HEK293T (cell line): Measurements from ENCODE around the gene TRRAP.

Experiments
- CTCF ChIA-PET: fragments of 350-600 bp; formaldehyde crosslinking; extraction: SDS; loops from one replicate; lab custom pipeline; 2021; ENCODE audit warnings: antibody characterized with exemption, inconsistent platforms; lab: Yijun Ruan, JAX
- POLR2A ChIA-PET: fragments of 350-600 bp; formaldehyde crosslinking; extraction: SDS; loops from one replicate; lab custom pipeline; 2020; ENCODE audit warnings: antibody characterized with exemption, inconsistent platforms; lab: Yijun Ruan, JAX
- DNase-seq: peaks from one replicate; pipeline ENCODE4 v3.0.0; 2012; ENCODE audit warnings: mixed read lengths; ENCODE audit errors: extremely low spot score
- ARNT ChIP-seq: fragments of 450-650 bp; IDR thresholded peaks from 2 replicates; pipeline ENCODE4 v1.6.1; 2017; ENCODE audit warnings: mild to moderate bottlenecking
- BHLHE40 ChIP-seq: fragments of 450-650 bp; IDR thresholded peaks from 2 replicates; pipeline ENCODE4 v1.6.1; 2016; ENCODE audit warnings: mild to moderate bottlenecking, moderate library complexity, borderline replicate concordance
- CTBP1 ChIP-seq: fragments of 450-650 bp; IDR thresholded peaks from 2 replicates; pipeline ENCODE4 v1.6.1; 2016; ENCODE audit warnings: borderline replicate concordance
- ELF4 ChIP-seq: fragments of 450-650 bp; IDR thresholded peaks from 2 replicates; pipeline ENCODE4 v1.6.1; 2017; ENCODE audit warnings: antibody characterized with exemption
- FOXA1 ChIP-seq: fragments of 450-650 bp; IDR thresholded peaks from 2 replicates; pipeline ENCODE4 v1.6.1; 2016; ENCODE audit warnings: mild to moderate bottlenecking
- FOXK2 ChIP-seq: fragments of 450-650 bp; IDR thresholded peaks from 2 replicates; pipeline ENCODE4 v1.6.1; 2016; ENCODE audit warnings: mild to moderate bottlenecking
- FOXM1 ChIP-seq: fragments of 450-650 bp; IDR thresholded peaks from 2 replicates; pipeline ENCODE4 v1.6.1; 2017; ENCODE audit warnings: mild to moderate bottlenecking, borderline replicate concordance
- HDGF ChIP-seq: fragments of 450-650 bp; IDR thresholded peaks from 2 replicates; pipeline ENCODE4 v1.6.1; 2017; ENCODE audit warnings: antibody characterized with exemption, borderline replicate concordance
- L3MBTL2 ChIP-seq: fragments of 450-650 bp; conservative IDR thresholded peaks from 2 replicates; pipeline ENCODE4 v1.6.1; 2016; ENCODE audit warnings: mild to moderate bottlenecking
- LEF1 ChIP-seq: fragments of 450-650 bp; IDR thresholded peaks from 2 replicates; pipeline ENCODE4 v1.6.1; 2017; ENCODE audit warnings: mild to moderate bottlenecking, borderline replicate concordance
- NFRKB ChIP-seq: fragments of 450-650 bp; IDR thresholded peaks from 2 replicates; pipeline ENCODE4 v1.6.1; 2016; ENCODE audit warnings: mild to moderate bottlenecking, moderate library complexity
- PKNOX1 ChIP-seq: fragments of 450-650 bp; IDR thresholded peaks from 2 replicates; pipeline ENCODE4 v1.6.1; 2016
- SP1 ChIP-seq: fragments of 450-650 bp; IDR thresholded peaks from 2 replicates; pipeline ENCODE4 v1.6.1; 2017
- SUZ12 ChIP-seq: fragments of 450-650 bp; IDR thresholded peaks from 2 replicates; pipeline ENCODE4 v1.6.1; 2016; ENCODE audit warnings: mild to moderate bottlenecking
- TARDBP ChIP-seq: fragments of 450-650 bp; IDR thresholded peaks from 2 replicates; pipeline ENCODE4 v1.6.1; 2016
- ZNF384 ChIP-seq: fragments of 450-650 bp; IDR thresholded peaks from 2 replicates; pipeline ENCODE4 v1.6.1; 2016

The TRRAP gene

GRCh38 chr7:98913026-98913425, 34.7 kb downstream of the TRRAP start:
- ChIA-PET POLR2A (no interaction called here), CTCF (no interaction called here)
- TF ChIP-seq TARDBP: no peak
- TF ChIP-seq BHLHE40: no peak
- no peak for TF ChIP-seq FOXK2
- TF ChIP-seq PKNOX1: no peak
- DNase-seq: no peak

GRCh38 chr7:98913612-98914011, 35.3 kb downstream of the TRRAP start:
- POLR2A ChIA-PET: no interaction called here
- no peak for DNase-seq
- CTCF ChIA-PET: no interaction called here
- TF ChIP-seq ELF4: no peak
- no peak for TF ChIP-seq ZNF384
- no peak for TF ChIP-seq TARDBP
- TF ChIP-seq FOXK2: no peak

GRCh38 chr7:98917331-98917730, 39.0 kb downstream of the TRRAP start:
- DNase-seq: no peak
- POLR2A ChIA-PET: no interaction called here
- CTCF ChIA-PET: interaction anchor here (0.6 kb wide), 1 partner anchor 1124 kb away, joined by 3 read pairs; no protein-coding TSS in a partner anchor
- TF ChIP-seq FOXK2: no peak
- TF ChIP-seq ELF4: no peak
- no peak for TF ChIP-seq LEF1
- no peak for TF ChIP-seq BHLHE40
- TF ChIP-seq NFRKB: no peak
- no peak for TF ChIP-seq ARNT

- no peak for TF ChIP-seq FOXM1
- no peak for TF ChIP-seq PKNOX1
- no peak for TF ChIP-seq ELF4
- TF ChIP-seq CTBP1: no peak
- no peak for TF ChIP-seq L3MBTL2
- no peak for TF ChIP-seq ARNT
- TF ChIP-seq FOXA1: no peak
- TF ChIP-seq LEF1: no peak
- no peak for TF ChIP-seq NFRKB
- TF ChIP-seq HDGF: no peak
- TF ChIP-seq ZNF384: no peak
- TF ChIP-seq FOXK2: no peak
- TF ChIP-seq SP1: no peak
- no peak for TF ChIP-seq TARDBP
- TF ChIP-seq BHLHE40: no peak
- no peak for TF ChIP-seq SUZ12
- no peak for DNase-seq
- ChIA-PET CTCF (no interaction called here), POLR2A (no interaction called here)
Measured at GRCh38 chr7:98921608-98922372, 43.5 kb downstream of the TRRAP start.

- ChIA-PET CTCF (no interaction called here), POLR2A (no interaction called here)
- no peak for DNase-seq
- no peak for TF ChIP-seq CTBP1
- TF ChIP-seq BHLHE40: no peak
Measured at GRCh38 chr7:98922392-98923187, 44.3 kb downstream of the TRRAP start.

GRCh38 chr7:98923512-98923911, 45.2 kb downstream of the TRRAP start:
- POLR2A ChIA-PET: no interaction called here
- DNase-seq: no peak
- no peak for TF ChIP-seq FOXK2
- TF ChIP-seq ARNT: no peak
- TF ChIP-seq CTBP1: no peak
- TF ChIP-seq BHLHE40: no peak
- no peak for TF ChIP-seq PKNOX1
- no peak for TF ChIP-seq NFRKB
- CTCF ChIA-PET: interaction anchor here (0.6 kb wide), 1 partner anchor 513 kb away, joined by 3 read pairs; no protein-coding TSS in a partner anchor

GRCh38 chr7:98927125-98927524, 48.8 kb downstream of the TRRAP start:
- ChIA-PET CTCF (interaction anchor here (0.7 kb wide), 1 partner anchor 49 kb away, joined by 4 read pairs; the partner anchor contains the start of gene TRRAP), POLR2A (no interaction called here)
- no peak for DNase-seq
- no peak for TF ChIP-seq CTBP1
- no peak for TF ChIP-seq TARDBP
- no peak for TF ChIP-seq SUZ12
- no peak for TF ChIP-seq L3MBTL2
- no peak for TF ChIP-seq PKNOX1
- TF ChIP-seq FOXK2: no peak
- TF ChIP-seq HDGF: no peak
- TF ChIP-seq BHLHE40: no peak
- TF ChIP-seq LEF1: no peak
- TF ChIP-seq ELF4: no peak
- TF ChIP-seq ARNT: no peak
- no peak for TF ChIP-seq SP1
- TF ChIP-seq FOXA1: no peak
- TF ChIP-seq NFRKB: no peak
